Stimulated activated CD8-positive, alpha-beta memory T cell treated with anti-CD3 and anti-CD28 coated beads, Interleukin-7, amount 100 ng/mL, for 48 hours (primary cell): Measurements from ENCODE around the gene CLEC6A.
"Not testable (repeated sequence)": the region's sequence is repeated elsewhere in the genome, so short reads cannot be mapped to it uniquely, and the experiment has no call there.

Source experiments
- DNase-seq, 2 donors: peaks; one replicate each; pipeline ENCODE4 v3.0.0-alpha.2; 2020; ENCODE audit warnings: low read depth in 1 of 2; ENCODE audit errors: extremely low read depth in 1 of 2

CLEC6A gene

DNA sequence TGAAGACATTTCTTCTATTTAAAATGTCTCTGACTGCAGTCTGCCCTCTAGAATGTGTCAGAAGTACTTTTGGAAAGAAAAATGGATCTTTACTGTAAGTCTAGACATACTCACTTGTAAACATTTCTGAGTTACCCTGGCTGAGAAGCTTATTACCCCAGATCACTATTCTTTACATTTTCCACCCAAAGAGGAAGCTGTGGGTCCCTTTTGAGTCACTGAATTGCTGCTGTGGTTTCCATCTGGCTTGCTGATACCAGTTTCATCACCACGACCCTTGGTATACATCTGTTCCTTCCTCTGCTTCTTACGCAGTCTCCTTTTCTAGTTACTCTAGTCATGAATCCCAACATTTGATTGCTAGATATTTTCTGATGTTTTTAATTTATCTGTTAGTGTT is 37.3 kb downstream of the CLEC6A start:
- DNase-seq, result peak in 1 of 2 donors; percentile 35

DNA sequence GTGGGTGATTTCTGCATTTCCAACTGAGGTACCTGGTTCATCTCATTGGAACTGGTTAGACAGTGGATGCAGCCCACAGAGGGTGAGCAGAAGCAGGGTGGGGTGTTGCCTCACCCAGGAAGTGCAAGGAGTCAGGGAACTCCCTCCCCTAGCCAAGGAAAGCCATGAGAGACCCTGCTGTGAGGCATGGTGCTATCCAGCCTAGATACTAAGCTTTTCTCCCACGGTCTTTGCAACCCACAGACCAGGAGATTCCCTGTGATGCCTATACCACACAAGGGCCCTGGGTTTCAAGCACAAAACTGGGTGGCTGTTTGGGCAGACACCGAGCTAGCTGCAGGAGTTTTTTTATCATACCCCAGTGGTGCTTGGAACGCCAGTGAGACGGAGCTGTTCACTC is 39.9 kb downstream of the CLEC6A start:
- not testable (repeated sequence) for DNase-seq

DNA sequence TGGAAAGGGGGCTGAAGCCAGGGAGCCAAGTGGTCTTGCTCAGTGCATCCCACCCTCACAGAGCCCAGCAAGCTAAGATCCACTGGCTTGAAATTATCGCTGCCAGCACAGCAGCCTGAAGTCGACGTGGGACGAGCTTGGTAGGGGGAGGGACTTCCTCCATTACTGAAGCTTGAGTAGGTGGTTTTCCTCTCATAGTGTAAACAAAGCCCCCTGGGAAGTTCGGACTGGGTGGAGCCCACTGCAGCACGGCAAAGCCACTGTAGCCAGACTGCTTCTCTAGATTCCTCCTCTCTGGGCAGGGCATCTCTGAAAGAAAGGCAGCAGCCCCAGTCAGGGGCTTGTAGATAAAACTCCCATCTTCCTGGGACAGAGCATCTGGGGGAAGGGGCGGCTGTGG is 40.3 kb downstream of the CLEC6A start:
- not testable (repeated sequence) for DNase-seq

DNA sequence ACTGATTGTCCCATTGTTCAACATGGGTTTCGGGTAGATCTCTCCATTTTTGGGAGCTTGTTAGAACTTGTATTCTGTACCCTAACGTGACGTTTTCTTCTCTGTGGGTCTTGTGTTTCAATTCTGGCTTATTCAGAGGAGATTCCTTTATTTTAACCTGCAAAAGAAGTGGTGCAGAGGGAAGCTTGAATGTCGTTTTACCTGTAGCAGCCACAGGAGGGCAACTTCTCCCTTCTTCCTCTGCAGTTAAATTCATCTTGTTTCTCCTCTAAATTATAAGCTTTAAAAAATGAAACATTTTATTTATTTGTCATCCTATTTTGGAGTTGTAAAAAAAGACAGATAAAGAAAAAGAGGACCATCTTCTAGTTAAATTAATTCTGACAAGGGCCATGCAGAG is 43.9 kb downstream of the CLEC6A start:
- DNase-seq, result no peak

DNA sequence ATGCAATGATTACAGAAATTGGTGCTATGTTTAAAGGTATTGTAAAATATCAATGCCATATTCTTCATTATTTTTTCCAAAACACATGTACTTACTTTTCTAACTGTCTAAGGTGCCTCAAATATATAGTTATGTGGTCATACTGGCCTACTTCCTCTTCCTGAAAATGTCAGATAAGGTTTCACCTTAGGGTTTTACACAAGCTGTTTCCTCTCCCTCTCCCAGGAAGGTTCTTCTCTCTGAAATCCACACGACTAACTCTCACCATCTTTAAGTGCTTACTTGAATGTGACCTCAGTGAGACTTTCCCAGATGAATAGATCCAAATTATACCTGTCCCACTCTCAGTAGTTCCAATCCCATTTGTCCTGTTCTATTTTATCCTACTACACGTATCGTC is 46.0 kb downstream of the CLEC6A start:
- no peak for DNase-seq

DNA sequence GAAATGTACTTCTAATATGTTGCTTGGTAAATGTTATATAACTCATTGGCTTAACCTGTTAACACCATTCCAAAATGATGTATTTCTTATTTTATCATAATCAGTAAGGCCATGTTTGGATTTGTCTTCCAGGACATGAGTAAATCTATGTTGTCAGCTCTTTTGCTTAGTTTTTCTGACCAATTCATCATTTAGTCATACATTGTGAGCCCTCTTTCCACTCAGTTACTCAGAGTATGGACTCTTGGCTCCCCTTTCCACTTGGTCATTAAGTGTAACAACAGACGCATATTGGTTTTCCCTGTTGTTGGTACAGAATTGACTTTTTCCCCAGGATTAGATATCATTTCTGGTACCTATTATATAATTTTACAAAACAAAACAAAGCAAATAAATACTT is 48.6 kb downstream of the CLEC6A start:
- DNase-seq, result no peak

DNA sequence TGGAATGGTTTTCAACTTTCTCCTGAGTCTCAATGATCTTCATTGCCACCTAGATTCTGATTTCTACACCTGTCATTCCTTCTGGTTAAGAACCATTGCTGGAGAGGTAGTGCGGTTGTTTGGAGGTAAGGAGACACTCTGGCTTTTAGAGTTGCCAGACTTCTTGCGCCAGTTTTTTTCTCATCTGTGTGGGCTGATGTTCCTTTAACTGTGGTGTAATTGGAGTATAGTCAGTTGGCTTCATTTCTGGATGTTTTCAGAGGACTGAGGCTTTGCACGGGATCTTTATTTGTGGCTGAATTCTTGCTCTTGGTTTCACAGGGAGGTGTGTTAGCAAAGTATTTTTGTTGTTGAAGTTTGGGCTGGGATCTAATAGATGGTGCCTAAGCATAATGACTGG is 51.8 kb downstream of the CLEC6A start:
- DNase-seq, result no peak

DNA sequence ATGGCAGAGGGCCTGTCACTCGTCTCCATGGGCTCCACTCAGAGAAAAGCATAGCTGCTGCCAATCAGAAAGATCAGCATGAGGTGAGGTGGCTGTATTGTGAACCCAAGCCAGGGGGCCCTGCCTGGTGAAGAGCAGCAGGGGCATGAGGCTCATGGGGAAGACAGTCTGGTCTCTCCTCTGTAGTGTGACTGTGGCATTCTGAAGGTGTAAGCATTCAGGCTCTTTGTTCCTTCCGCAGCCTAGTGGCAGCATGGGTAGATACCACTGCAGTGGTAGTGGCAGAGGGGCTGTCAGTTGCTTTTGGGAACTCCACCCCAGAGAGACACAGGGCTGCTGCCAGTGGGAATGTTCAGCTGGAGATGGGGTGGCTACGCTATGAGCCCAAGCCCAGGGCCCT is 52.5 kb downstream of the CLEC6A start:
- DNase-seq, result no peak

DNA sequence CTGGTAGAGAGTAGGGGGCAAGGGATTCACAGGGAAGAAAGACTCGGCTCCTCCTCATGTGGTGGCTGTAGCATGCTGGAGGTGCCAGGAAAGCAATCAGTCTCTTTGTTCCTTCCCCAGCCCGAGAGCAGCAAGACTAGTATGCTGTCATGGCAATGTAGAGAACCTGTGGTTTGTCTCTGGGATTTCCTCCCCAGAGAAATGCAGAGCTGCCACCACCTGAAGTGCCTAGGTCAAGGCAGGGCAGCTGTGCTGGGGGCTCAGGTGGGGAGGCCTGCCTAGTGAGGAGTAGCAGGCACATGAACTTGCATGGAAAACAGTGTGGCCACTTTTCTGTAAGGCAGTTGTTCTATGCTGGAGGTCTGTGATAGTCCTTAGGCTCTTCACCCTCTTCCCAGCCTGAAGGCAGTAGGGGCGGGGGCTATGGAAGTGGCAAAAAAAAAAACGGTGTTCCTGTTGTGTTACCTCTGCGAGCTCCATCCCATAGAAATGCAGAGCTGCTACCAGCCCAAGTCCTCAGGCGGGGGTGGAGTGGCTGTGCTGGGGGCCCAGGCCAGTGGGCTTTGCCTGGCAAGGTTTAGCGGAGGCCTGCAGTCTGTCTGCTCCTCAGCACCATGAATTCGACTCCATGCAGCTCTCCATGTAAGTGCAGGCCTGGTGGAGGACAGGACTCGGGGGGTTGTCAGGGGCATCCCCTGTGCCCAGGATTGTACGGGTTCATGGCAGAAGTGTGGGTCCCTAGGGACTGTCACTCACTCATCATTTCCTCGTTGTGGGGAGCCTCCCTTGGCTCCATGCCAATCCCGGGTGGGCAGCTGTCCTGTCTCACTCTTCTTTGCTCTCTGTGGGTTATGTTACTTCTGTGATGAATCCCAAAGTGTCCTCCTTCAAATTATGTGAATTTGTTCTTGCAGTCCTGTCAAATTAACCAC is 53.4 kb downstream of the CLEC6A start:
- DNase-seq, result no peak

DNA sequence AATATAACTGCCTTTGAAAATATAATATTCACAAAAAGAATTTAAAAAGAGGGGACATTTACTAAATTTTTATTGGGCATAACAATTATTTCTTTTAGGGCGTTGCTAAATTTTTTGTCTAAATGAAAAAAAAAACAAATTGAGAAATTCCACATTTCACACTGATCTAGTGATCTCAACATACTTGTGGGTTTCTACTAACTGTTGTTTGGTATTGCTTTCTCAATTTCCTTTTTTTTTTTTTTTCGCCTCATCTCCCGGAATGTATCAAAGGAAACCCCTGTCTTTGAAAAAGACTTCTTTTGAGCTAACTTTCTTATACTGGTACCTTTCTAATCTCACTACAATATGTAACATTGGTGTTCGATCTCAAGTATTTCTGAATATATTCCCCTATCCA is 57.5 kb downstream of the CLEC6A start, which contains the start of gene CLEC4D:
CLEC4D (plus strand) TSS at position 248 of the 400 bp plus-strand sequence. CDS start 230 bp downstream, outside the sequence.
- DNase-seq, result no peak

DNA sequence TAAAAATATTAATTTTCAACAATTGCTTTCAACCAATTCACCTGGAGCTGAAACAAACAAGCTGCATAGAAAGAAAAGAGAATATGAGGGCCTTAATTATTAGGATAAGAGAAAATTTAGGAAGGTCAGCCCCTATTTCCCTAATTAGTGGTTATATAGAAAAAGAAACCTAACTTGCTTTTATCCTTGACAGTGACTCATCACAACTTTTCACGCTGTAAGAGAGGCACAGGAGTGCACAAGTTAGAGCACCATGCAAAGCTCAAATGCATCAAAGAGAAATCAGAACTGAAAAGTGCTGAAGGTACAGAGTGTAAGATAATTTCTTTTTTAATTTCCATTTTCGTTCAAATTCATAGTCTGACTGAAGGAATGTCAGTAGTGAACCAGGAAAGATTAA is 62.2 kb downstream of the CLEC6A start:
- DNase-seq, result no peak

DNA sequence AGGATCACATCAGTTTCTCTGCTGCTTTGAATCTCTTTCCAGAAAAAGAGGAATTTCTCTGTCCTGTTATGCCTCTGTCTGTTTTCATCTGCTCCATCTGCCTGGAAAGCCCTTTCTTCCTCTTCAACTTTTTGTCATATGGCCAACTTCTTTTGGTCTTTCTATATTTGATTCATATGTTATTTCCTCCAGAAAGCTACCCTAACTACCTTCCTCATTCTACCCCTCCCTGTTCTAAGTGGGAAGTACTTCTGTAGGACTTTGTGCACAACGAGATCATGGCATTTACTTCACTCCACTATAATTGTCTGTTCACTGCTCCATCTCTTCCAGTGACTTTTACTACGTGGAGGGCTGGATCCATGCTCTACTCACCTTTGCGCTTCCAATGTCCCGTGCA is 63.4 kb downstream of the CLEC6A start:
- DNase-seq, result no peak

DNA sequence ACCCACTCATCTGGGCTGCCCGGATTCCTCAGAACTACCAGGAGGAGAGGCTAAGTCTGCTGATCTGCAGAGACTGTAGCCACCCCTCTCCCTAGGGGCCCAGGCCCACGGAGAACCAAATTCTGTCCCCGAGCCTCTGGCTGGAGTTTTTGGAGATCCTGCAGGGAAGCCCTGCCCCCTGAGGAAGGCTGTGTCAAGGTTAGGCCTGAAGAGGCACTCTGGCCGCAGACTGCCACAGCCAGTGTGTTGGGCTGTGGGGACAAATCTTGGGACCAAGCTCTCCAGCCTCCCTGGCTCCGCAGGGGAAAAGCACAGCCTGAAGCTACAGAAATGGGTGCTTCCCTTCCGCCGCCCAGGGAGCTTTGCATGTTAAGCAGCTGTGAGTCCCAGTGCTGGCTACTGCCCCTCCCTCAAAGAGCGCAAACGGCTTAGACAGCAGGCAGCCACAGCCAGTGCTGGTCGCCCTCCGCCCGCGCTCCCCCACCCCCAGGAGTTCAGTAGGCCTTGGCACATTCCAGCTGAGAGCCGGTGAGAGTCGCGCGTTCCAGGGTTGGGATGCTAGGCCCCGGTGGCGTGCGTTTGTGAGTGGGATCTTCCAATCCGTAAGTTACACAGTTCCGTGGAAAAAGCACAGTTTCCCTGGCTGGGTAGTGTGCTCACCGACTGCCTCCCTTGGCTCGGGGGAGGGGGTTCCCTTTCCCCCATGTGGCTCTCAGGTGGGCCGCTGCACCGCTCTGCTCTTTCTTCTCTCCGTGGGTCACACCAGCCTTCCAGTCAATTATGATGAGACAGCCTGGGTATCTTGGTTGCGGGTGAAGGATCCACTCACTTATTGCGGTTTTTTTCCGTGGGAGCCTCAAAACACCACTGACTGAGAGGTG is 71.7 kb downstream of the CLEC6A start:
- DNase-seq, result no peak
